HepG2 (cell line): Measurements from ENCODE around the gene PRR29. TPM values are rescaled to one million over a fixed set of nuclear protein-coding genes. Genes with fewer than 3 reads are reported as not detected.

Source experiments
- ARNT ChIP-seq: fragments of 450-650 bp; IDR thresholded peaks from 2 replicates; pipeline ENCODE4 v1.6.1; 2017
- ARNTL ChIP-seq: sonication (generic); formaldehyde crosslinking; IDR thresholded peaks from 2 replicates; pipeline ENCODE4 v1.4.0; 2020; ENCODE audit warnings: mild to moderate bottlenecking, missing genetic modification reagents
- ATF3 ChIP-seq: sonication (generic); formaldehyde crosslinking; IDR thresholded peaks from 2 replicates; pipeline ENCODE4 v1.4.0; 2020; ENCODE audit warnings: missing genetic modification reagents
- ATF5 ChIP-seq: sonication (generic); formaldehyde crosslinking; IDR thresholded peaks from 2 replicates; pipeline ENCODE4 v1.4.0; 2020; ENCODE audit warnings: mild to moderate bottlenecking, low read depth, missing genetic modification reagents
- FOXP1 ChIP-seq, 2 experiments: fragments of 450-650 bp in 1 of 2; IDR thresholded peaks; 2 replicates each; pipeline ENCODE4 v1.6.1; 2017 to 2018; ENCODE audit warnings: antibody characterized with exemption in 1 of 2
- KLF11 ChIP-seq: IDR thresholded peaks from 2 replicates; pipeline ENCODE4 v1.6.1; 2016; ENCODE audit warnings: missing compliant biosample characterization
- POLR2A ChIP-seq, 2 experiments: IDR thresholded peaks; 2 replicates each; pipeline ENCODE4 v1.6.1; 2011; ENCODE audit warnings: low read depth in 2 of 2, low read length in 2 of 2, mild to moderate bottlenecking in 1 of 2, moderate library complexity in 1 of 2; ENCODE audit not compliant: insufficient read depth in 1 of 2
- SETDB1 ChIP-seq: sonication (generic); formaldehyde crosslinking; IDR thresholded peaks from 2 replicates; pipeline ENCODE4 v1.5.1; 2020; ENCODE audit warnings: missing genetic modification reagents, mild to moderate bottlenecking, borderline replicate concordance
- SRY ChIP-seq: sonication (generic); formaldehyde crosslinking; IDR thresholded peaks from 2 replicates; pipeline ENCODE4 v1.8.0; 2022; ENCODE audit warnings: mild to moderate bottlenecking, missing genetic modification reagents
- TSC22D2 ChIP-seq: sonication (generic); formaldehyde crosslinking; IDR thresholded peaks from 2 replicates; pipeline ENCODE4 v1.5.1; 2020; ENCODE audit warnings: missing genetic modification reagents, mild to moderate bottlenecking, borderline replicate concordance
- ZIK1 ChIP-seq: sonication (generic); formaldehyde crosslinking; IDR thresholded peaks from 2 replicates; pipeline ENCODE4 v1.5.0; 2020; ENCODE audit warnings: mild to moderate bottlenecking, low read depth, missing genetic modification reagents, borderline replicate concordance
- ZNF143 ChIP-seq: sonication (generic); formaldehyde crosslinking; IDR thresholded peaks from 2 replicates; pipeline ENCODE4 v1.4.0; 2020; ENCODE audit warnings: missing genetic modification reagents
- ZNF468 ChIP-seq: sonication (generic); formaldehyde crosslinking; IDR thresholded peaks from 2 replicates; pipeline ENCODE4 v1.8.0; 2022; ENCODE audit warnings: mild to moderate bottlenecking, moderate library complexity, missing genetic modification reagents
- ZNF558 ChIP-seq: sonication (generic); formaldehyde crosslinking; IDR thresholded peaks from 2 replicates; pipeline ENCODE4 v1.9.0; 2022; ENCODE audit warnings: mild to moderate bottlenecking, missing genetic modification reagents, borderline replicate concordance
- ZNF792 ChIP-seq: IDR thresholded peaks from 2 replicates; pipeline ENCODE4 v1.6.1; 2016
- polyA plus RNA-seq, 8 experiments: library from polyadenylated mRNA; depleted of rRNA in 3 of 8; stranded (reverse) in 7 of 8; unstranded in 1 of 8; fragments of >200 nt; fragmentation: Illumina TruSeq in 4 of 8; extraction: Trizol in 4 of 8; gene quantifications; 2 replicates each; pipeline versions ENCODE4 v1.2.1 to v1.2.3, GENCODE V29; 2011 to 2016; ENCODE audit warnings: low read depth in 4 of 8, missing spikeins in 1 of 8, mixed read lengths in 1 of 8; ENCODE audit not compliant: insufficient read depth in 1 of 8
- total RNA-seq, 5 experiments: library from RNA; depleted of rRNA; stranded (reverse); fragments of >200 nt; fragmentation: Illumina TruSeq; extraction: Trizol; gene quantifications; 2 replicates each; pipeline ENCODE4 v1.2.3, GENCODE V29; 2016; ENCODE audit warnings: low read depth in 1 of 5
- TF ChIP-seq, protein P1 (sequence below): sonication (generic); formaldehyde crosslinking; IDR thresholded peaks from 2 replicates; pipeline ENCODE4 v1.4.0; 2020; ENCODE audit warnings: missing genetic modification reagents, borderline replicate concordance
- TF ChIP-seq, protein P2 (sequence below): sonication (generic); formaldehyde crosslinking; IDR thresholded peaks from 2 replicates; pipeline ENCODE4 v1.8.1; 2023; ENCODE audit warnings: mild to moderate bottlenecking, inconsistent platforms, moderate library complexity, missing genetic modification reagents, borderline replicate concordance
- TF ChIP-seq, protein P3 (sequence below): IDR thresholded peaks from 2 replicates; pipeline ENCODE4 v1.6.1; 2016; ENCODE audit warnings: low read depth, control low read depth
- TF ChIP-seq, protein P4 (sequence below): sonication (generic); formaldehyde crosslinking; IDR thresholded peaks from 2 replicates; pipeline ENCODE4 v1.8.0; 2022; ENCODE audit warnings: missing genetic modification reagents, low read depth, mild to moderate bottlenecking, borderline replicate concordance
- TF ChIP-seq, protein P5 (sequence below): sonication (generic); formaldehyde crosslinking; IDR thresholded peaks from 2 replicates; pipeline ENCODE4 v1.5.0; 2020; ENCODE audit warnings: missing genetic modification reagents

The PRR29 gene
- total and polyA plus RNA-seq, 2 of the 13 experiments (the other 11 are each of a cell fraction or from before 2014, with no cell fraction given): 0.07 to 0.20 TPM

GRCh38 chr17:64006361-64007088, 8.4 kb downstream of the PRR29 start (continued):
- TF ChIP-seq, protein P1, sequence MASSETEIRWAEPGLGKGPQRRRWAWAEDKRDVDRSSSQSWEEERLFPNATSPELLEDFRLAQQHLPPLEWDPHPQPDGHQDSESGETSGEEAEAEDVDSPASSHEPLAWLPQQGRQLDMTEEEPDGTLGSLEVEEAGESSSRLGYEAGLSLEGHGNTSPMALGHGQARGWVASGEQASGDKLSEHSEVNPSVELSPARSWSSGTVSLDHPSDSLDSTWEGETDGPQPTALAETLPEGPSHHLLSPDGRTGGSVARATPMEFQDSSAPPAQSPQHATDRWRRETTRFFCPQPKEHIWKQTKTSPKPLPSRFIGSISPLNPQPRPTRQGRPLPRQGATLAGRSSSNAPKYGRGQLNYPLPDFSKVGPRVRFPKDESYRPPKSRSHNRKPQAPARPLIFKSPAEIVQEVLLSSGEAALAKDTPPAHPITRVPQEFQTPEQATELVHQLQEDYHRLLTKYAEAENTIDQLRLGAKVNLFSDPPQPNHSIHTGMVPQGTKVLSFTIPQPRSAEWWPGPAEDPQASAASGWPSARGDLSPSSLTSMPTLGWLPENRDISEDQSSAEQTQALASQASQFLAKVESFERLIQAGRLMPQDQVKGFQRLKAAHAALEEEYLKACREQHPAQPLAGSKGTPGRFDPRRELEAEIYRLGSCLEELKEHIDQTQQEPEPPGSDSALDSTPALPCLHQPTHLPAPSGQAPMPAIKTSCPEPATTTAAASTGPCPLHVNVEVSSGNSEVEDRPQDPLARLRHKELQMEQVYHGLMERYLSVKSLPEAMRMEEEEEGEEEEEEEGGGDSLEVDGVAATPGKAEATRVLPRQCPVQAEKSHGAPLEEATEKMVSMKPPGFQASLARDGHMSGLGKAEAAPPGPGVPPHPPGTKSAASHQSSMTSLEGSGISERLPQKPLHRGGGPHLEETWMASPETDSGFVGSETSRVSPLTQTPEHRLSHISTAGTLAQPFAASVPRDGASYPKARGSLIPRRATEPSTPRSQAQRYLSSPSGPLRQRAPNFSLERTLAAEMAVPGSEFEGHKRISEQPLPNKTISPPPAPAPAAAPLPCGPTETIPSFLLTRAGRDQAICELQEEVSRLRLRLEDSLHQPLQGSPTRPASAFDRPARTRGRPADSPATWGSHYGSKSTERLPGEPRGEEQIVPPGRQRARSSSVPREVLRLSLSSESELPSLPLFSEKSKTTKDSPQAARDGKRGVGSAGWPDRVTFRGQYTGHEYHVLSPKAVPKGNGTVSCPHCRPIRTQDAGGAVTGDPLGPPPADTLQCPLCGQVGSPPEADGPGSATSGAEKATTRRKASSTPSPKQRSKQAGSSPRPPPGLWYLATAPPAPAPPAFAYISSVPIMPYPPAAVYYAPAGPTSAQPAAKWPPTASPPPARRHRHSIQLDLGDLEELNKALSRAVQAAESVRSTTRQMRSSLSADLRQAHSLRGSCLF (CRISPR knock-in tag): no peak
- TF ChIP-seq, protein P2, sequence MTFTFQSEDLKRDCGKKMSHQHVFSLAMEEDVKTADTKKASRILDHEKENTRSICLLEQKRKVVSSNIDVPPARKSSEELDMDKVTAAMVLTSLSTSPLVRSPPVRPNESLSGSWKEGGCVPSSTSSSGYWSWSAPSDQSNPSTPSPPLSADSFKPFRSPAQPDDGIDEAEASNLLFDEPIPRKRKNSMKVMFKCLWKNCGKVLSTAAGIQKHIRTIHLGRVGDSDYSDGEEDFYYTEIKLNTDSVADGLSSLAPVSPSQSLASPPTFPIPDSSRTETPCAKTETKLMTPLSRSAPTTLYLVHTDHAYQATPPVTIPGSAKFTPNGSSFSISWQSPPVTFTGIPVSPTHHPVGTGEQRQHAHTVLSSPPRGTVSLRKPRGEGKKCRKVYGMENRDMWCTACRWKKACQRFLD (CRISPR knock-in tag): no peak
- TF ChIP-seq KLF11 (CRISPR knock-in tag) (no peak), ARNTL (CRISPR knock-in tag) (no peak), ARNT (no peak), SRY (CRISPR knock-in tag) (no peak), TSC22D2 (CRISPR knock-in tag) (no peak), ZNF558 (CRISPR knock-in tag) (no peak), ATF3 (CRISPR knock-in tag) (no peak), ATF5 (CRISPR knock-in tag) (no peak), ZNF468 (CRISPR knock-in tag) (no peak), ZNF792 (CRISPR knock-in tag) (no peak), ZNF143 (CRISPR knock-in tag) (0 out of 2 replicates have a peak, but pooled peaks have one; percentile 53), POLR2A (IDR thresholded peaks at IDR 0.05; ENCODE audit: insufficient read depth in 1 of 2, low read depth in 2 of 2, low read length in 2 of 2) (peak in 1 of 2 experiments; percentile 63; a peak in 2 of 4 replicates), ZIK1 (CRISPR knock-in tag) (no peak), FOXP1 (IDR thresholded peaks at IDR 0.05) (no peak), FOXP1 (CRISPR knock-in tag; IDR thresholded peaks at IDR 0.05) (no peak), SETDB1 (CRISPR knock-in tag) (no peak)
- TF ChIP-seq, protein P3, sequence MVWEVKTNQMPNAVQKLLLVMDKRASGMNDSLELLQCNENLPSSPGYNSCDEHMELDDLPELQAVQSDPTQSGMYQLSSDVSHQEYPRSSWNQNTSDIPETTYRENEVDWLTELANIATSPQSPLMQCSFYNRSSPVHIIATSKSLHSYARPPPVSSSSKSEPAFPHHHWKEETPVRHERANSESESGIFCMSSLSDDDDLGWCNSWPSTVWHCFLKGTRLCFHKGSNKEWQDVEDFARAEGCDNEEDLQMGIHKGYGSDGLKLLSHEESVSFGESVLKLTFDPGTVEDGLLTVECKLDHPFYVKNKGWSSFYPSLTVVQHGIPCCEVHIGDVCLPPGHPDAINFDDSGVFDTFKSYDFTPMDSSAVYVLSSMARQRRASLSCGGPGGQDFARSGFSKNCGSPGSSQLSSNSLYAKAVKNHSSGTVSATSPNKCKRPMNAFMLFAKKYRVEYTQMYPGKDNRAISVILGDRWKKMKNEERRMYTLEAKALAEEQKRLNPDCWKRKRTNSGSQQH (CRISPR knock-in tag): no peak
- TF ChIP-seq, protein P4, sequence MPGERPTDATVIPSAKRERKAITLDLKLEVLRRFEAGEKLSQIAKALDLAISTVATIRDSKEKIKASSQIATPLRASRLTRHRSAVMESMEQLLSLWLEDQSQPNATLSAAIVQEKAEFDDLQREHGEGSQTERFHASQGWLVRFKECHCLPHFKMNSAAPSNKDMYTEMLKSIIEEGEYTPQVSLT (CRISPR knock-in tag): no peak
- TF ChIP-seq, protein P5, sequence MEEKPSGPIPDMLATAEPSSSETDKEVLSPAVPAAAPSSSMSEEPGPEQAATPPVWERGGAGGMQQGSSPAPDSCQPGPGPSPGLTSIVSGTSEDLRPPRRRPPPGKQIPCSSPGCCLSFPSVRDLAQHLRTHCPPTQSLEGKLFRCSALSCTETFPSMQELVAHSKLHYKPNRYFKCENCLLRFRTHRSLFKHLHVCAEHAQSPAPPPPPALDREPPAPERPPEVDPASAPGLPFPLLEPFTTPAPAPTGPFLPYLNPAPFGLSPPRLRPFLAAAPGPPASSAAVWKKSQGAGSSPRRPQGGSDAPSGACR (CRISPR knock-in tag): no peak
